SKM-1 (cell line): Measurements from ENCODE around the gene IVD.

Source experiments
- DNase-seq: peaks from one replicate; lab custom pipeline; 2025; ENCODE audit not compliant: unreplicated experiment; lab: John Stamatoyannopoulos, UW

Gene IVD

DNA sequence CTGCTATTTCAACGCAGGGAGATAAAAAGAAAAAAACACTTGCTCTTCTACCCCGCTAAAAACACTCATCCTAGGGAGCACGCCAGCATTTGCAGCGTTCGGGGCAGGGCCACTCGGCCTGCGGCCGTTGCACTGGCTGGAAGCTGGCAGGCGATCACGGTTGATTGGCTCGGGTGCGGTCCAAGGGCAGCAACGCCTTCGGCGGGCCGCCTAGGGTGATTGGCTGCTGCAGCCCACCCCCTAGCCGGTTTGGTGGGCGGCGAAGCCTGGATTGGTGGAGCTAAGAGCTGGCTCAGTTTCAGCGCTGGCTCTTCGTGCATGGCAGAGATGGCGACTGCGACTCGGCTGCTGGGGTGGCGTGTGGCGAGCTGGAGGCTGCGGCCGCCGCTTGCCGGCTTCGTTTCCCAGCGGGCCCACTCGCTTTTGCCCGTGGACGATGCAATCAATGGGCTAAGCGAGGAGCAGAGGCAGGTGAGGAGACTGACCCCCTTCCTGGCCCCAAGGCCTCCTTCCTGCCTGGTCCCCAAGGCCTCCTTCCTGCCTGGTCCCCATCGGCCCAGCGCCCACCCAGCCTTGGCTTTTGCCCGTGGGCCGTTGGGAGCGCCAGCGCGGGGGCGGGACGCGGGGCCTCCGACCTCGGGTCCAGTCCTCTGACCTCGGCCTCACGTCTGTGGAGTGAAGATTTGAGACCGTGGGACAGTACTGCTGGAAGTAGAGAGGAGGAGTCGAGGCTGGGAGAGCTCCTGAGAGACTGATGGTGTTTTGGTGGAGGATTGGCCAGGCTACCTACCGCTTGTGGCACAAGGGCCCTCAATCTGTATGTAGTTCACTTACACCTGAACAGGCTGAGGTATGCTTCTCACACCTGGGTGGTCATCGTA is at the start of gene IVD:
TSS of gene IVD (plus strand) at position 295 of the 881 bp plus-strand sequence. CDS start at position 328, 33 bp downstream.
- DNase-seq, result peak; percentile 63

GRCh38 chr15:40355976-40356585 is 49.5 kb upstream of the IVD start:
- no peak for DNase-seq

GRCh38 chr15:40357246-40357645 is 48.3 kb upstream of the IVD start:
- DNase-seq, result no peak

DNA sequence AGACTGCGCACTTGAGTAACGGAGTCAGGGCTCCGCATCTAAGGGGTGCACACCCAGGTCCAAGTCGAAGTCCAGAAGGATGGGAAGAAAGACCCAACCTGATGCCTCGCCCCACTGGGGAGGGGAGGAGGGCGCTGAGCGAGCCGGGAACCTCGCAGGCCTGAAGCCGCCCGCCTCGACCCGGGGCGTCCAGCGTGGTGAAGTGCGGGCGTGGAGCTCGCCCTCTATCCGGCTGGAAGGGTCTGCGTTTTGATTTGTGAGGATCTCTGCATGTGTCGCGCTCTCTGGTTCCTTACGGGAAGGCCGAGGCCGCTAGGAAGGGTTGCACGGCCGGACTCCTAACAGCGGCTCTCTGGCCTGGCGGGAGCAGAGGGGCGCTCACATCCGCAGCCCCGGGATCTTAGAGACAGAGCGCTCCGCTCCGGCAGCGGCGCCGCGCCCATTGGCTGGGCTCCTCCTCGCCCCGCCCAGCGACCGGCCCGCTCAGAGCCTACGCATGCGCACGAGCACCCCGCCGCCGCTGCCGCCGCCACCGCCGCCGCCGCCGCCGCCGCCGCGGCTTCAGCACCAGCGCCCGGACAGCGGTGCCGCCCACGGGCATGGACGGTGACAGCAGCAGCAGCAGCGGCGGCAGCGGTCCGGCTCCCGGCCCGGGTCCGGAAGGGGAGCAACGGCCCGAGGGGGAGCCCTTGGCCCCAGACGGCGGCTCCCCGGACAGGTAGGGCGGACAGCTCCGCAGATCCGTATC is 47.7 kb upstream of the IVD start, which contains the start of gene DISP2:
TSS of gene DISP2 (plus strand) at position 497 of the 748 bp plus-strand sequence. CDS start at position 600, 103 bp downstream.
- DNase-seq, result peak; percentile 68

DNA sequence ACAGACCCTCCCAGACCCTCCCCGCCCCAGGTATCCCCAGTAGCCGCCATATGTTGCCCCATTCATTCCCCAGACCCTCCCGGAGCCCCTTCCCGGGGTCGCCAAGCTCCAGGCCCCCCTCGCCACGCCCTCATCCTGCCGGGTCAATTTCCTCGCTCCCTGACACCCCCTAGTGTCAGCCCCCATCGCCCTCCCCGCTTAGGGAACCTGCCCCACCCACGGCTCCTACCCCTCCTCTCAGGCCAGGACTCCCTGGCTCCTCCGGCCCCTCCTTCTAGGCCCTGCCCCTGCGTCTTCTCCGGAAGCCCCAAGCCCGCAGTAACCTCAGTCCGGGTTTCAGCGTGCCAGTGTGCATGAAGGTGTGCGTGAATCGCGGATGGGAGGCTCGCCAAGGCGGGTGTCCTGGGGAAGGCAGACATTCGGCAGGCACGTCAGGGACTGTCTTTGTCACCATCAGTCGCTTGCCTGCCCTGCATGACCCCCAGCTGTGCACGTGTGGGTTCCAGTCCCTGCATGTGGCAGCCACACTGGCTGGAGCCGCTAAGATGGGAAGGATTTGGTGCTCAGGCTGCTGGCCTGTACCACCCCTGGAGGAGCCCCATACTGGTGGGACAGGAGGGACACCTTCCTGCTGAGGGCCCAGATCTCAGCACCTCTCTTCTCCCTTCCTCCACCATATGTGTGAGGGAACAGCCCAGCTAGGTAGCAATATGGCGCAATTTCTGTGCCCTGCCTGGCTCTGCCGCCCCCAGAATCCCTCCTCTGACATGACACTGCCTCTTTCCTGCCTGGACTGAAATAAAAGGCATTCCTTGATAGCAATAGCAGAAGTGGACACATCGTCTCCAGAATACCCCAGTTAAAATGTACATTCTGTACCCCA is 46.9 kb upstream of the IVD start:
- no peak for DNase-seq

- DNase-seq, result no peak
Observed at GRCh38 chr15:40360015-40360414, 45.6 kb upstream of the IVD start.

DNA sequence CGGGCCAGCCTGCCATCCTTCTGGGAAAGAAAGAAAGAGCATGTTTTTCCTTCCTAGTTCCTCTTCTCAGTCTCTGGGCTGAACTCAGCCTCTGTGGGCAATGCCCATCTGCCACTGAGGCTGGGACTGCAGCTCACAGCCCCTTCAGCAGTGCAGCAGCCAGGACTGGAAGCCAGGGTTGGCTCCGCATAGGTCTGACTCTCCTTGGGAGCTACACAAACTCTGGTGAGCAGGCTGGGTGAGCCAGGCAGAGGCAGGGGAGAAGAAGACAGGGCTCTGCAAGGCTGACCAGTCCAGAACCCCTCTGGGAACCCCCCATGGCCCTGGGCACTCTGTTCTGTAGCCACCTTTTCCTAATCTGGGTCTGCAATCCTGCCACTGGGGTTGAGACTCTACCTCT is 44.0 kb upstream of the IVD start:
- no peak for DNase-seq

DNA sequence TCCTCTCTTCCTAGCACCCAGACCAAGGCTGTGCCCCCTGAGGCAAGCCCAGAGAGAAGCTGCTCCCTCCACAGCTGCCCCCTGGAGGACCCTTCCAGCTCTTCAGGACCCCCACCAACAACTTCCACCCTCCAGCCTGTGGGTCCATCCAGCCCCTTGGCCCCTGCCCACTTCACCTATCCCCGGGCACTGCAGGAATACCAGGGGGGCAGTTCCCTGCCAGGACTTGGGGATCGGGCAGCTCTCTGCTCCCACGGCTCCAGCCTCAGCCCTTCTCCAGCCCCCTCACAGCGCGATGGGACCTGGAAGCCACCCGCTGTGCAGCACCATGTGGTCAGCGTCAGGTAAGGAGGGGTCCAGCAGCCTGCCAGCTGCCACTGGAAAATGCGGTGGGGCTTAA is 42.0 kb upstream of the IVD start:
- no peak for DNase-seq

- no peak for DNase-seq
Observed at GRCh38 chr15:40364251-40364650, 41.3 kb upstream of the IVD start.

DNA sequence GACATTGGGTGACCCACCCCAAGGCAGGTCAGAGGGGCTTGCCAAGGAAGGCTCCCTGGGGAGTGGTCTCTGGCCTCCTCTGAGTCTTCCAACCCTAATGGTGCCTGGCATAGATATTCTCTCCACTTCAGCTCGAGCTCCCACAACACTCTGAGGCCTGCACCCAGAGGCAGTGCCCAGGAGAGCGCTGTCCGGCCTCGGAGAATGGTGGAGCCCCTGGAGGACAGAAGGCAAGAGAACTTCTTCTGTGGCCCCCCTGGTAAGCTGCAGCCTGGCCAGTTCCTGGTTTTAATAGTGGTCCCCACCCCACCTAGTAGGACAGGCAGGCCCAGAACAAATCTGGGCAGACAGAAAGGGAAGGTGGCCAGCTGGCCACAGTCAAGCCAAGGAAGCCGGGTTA is 40.6 kb upstream of the IVD start:
- no peak for DNase-seq

DNA sequence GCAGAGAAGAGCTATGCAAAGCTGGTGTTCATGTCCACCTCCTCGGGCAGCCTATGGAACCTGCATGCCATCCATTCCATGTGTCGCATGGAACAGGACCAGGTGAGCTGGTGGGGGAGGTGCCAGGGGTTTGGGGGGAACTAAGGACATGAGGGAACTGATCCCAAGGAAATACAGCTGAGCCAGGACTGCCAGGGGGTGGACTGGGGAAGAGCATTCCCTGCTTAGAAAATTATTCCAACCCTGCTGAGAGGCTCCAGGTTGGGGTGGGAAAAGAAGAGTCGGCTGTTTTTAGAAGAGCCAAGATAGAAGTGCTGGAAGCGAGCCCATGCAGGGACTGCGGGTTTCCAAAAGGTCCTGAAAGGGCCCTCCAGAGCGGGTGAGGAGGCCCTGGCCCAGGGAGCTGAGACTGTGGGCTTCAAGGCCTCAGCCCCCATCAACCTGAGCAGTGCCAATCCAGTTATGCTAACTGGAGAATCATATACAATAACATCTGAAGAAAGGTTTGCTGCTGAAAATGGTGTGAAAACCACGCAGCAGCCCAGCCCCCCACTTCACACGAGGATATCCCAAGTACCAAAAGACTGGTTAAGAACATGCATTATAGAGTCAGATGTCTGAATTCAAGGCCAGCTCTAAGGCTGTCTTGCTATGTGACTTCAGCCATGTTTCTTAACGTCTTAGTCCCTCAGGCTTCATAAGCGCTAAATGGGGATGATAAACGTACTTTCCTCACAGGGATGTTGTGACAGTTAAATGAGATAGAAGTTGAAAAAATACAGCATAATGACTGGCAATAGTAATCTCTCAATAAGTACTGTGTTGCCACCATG is 39.8 kb upstream of the IVD start:
- DNase-seq, result no peak

DNA sequence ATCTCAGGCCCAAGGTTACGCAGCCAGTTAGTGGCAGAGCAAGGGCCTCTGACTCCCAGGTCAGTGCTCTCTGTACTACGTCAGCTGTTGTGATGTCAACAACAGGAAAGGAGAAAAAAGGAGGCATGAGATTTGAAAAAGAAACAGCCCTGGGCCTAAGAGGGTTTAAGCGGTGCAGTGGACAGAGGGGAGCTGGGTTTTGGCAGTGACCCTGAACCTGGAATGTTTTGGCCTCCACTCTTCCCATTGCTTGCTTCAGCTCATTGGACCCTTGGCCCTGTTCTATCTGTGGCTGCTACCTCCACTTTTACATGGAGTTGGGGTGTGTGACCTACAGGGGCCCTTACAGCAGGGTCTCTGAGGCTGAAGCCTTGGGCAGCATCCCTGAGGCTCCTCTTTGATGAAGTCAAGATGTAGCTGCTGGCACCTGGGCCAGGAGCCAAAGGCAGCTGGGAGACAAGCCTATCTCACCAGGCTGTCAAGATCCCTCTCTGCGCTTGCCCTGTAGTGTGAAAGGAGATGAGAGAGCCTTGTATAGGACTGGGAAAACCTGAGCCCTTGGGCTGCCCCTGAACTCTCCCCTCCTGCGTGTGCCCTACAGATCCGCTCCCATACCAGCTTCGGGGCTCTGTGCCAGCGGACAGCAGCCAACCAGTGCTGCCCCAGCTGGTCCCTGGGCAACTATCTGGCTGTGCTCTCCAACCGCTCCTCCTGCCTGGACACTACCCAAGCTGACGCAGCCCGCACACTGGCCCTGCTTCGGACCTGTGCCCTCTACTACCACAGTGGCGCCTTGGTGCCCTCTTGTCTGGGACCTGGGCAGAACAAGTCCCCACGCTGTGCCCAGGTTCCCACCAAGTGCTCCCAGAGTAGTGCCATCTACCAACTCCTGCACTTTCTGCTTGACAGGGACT is 38.9 kb upstream of the IVD start:
- DNase-seq, result no peak

GRCh38 chr15:40367371-40367685 is 38.3 kb upstream of the IVD start:
- no peak for DNase-seq

DNA sequence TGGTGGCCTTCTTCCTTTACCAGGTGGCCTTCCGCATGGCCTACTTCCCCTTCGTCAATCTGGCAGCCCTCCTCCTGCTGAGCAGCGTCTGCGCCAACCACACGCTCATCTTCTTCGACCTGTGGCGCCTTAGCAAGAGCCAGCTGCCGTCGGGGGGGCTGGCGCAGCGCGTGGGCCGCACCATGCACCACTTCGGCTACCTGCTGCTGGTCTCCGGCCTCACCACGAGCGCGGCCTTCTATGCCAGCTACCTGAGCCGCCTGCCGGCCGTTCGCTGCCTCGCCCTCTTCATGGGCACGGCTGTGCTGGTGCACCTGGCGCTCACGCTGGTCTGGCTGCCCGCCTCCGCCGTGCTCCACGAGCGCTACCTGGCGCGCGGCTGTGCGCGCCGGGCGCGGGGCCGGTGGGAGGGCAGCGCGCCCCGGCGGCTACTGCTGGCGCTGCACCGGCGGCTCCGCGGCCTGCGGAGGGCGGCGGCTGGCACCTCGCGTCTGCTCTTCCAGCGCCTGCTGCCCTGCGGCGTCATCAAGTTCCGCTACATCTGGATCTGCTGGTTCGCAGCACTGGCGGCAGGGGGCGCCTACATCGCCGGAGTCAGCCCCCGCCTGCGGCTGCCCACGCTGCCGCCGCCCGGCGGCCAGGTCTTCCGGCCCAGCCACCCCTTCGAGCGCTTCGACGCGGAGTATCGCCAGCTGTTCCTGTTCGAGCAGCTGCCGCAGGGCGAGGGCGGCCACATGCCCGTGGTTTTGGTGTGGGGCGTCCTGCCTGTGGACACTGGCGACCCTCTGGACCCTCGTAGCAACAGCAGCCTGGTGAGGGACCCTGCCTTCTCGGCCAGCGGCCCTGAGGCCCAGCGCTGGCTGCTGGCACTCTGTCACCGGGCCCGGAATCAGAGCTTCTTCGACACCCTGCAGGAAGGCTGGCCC is 37.6 kb upstream of the IVD start:
- DNase-seq, result peak; percentile 87

DNA sequence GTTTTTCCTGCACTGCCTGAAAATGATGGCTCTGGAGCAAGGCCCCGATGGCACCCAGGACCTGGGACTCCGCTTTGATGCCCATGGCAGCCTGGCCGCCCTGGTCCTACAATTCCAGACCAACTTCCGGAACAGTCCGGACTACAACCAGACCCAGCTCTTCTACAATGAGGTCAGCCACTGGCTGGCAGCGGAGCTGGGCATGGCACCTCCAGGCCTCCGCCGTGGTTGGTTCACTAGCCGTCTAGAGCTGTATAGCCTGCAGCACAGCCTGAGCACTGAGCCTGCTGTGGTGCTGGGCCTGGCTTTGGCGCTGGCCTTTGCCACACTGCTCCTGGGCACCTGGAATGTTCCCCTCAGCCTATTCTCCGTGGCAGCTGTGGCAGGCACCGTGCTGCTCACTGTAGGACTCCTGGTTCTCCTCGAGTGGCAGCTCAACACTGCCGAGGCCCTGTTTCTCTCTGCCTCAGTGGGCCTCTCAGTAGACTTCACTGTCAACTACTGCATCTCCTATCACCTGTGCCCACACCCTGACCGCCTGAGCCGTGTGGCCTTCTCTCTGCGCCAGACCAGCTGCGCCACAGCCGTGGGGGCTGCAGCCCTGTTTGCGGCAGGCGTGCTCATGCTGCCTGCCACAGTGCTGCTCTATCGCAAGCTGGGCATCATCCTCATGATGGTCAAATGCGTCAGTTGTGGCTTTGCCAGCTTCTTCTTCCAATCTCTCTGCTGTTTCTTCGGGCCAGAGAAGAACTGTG is 36.7 kb upstream of the IVD start:
- no peak for DNase-seq

DNA sequence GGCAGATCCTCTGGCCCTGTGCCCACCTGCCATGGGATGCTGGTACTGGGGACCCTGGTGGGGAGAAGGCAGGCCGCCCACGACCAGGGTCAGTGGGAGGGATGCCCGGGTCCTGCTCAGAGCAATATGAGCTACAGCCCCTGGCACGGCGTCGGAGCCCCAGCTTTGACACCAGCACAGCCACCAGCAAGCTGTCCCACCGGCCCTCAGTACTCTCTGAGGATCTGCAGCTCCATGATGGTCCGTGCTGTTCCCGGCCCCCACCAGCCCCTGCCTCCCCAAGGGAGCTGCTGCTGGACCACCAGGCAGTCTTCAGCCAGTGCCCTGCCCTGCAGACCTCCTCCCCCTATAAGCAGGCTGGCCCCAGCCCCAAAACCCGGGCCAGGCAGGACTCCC is 36.1 kb upstream of the IVD start:
- no peak for DNase-seq

- no peak for DNase-seq
Observed at GRCh38 chr15:40369971-40370370, 35.6 kb upstream of the IVD start.
